NOMO-1 (cell line): ENCODE measurements around the gene ZFAND6.

Experiments
- DNase-seq, 2 experiments: peaks; one replicate each; lab custom pipeline; 2025; ENCODE audit not compliant: unreplicated experiment in 2 of 2; lab: John Stamatoyannopoulos, UW

ZFAND6 gene

DNA sequence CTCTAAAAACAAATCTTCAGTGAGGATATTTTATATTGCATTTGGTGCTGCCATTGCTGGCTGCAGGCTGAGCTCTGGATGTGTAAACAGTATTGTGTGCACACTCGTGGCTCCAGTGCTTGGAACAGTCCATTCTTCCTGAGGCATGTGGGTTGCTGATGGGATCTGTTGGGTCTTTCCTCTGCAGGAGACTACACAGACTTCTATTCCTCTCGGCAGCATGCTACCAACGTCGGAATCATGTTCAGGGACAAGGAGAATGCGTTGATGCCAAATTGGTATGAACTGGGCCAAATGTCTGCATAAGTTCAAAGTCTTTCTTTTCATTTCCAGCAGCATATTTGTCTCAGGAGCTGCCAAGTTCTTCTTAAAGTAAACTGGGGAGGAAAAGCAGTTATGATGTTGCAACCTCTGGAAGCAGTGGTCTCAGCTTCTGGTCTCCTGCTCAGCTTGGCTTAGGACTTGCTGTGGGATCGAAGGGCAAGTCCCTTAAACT lies 102.6 kb downstream of the ZFAND6 start:
- no peak for DNase-seq

DNA sequence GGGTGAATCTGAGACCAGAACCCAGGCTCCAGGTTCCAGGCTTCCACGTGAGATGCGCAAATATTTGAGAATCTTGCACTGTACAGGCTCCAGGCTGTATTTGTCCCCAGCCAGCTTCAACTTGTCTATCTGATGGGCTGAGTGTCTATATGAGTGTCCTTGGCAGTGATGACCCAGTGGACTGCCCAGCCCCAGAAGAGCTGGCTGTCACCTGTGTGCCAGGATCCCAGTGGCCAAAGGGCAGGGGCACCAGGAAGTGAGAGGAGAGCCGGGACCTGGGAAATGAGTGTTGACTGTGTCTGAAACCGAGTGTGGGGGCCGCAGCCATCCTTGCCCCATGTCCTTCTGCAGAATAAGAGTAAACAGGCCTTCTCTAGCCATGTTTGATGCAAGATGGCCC lies 103.7 kb downstream of the ZFAND6 start:
- no peak for DNase-seq

DNA sequence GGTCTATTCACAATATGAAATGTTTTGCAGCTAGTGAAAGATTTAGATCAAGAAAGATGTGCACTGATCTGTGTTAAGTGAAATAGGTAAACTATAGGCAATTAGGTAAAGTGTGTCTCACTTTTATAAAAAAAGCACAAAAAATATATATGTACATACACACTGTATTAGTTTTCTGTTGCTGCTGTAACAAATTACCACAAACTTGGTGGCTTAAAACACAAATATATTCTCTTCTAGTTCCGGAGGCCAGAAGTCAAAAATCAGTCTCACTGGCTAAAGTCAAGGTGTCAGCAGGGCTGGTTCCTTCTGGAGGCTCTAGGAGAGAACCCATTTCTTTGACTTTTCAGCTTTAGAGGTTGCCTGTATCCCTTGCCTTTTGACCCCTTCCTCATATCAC lies 104.4 kb downstream of the ZFAND6 start:
- no peak for DNase-seq

DNA sequence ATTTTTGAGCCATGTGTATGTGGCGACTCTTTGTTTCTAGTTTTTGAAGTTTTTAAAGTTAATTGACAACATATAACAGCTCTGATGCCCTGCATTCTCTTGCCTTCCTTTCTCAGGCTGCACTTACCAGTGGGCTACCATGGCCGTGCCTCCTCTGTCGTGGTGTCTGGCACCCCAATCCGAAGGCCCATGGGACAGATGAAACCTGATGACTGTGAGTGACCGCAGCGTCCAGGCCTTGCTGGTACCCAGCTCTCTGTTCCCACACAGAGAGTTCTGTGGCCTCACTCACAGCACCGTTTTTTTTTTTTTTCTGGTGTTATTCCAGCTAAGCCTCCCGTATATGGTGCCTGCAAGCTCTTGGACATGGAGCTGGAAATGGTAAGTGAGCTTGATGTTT lies 108.5 kb downstream of the ZFAND6 start:
- no peak for DNase-seq

DNA sequence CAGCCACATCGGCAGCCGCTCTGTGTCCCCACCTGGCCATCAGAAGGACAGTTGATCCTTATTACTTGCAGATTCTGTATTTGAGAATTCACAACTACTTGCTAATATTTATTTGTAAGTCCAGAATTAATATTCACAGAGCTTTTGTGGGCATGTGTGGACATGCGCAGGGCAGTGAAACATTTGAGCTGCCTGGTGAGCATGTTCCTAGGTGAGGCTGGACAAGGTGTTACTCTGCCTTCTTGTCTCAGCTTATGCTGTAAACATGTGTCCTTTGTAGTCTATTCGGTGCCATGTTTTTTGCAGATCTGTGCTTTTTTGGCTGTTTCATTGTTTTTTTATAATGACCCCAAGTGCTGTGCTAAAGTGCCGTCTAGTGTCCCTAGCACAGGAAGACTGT lies 108.9 kb downstream of the ZFAND6 start:
- no peak for DNase-seq

DNA sequence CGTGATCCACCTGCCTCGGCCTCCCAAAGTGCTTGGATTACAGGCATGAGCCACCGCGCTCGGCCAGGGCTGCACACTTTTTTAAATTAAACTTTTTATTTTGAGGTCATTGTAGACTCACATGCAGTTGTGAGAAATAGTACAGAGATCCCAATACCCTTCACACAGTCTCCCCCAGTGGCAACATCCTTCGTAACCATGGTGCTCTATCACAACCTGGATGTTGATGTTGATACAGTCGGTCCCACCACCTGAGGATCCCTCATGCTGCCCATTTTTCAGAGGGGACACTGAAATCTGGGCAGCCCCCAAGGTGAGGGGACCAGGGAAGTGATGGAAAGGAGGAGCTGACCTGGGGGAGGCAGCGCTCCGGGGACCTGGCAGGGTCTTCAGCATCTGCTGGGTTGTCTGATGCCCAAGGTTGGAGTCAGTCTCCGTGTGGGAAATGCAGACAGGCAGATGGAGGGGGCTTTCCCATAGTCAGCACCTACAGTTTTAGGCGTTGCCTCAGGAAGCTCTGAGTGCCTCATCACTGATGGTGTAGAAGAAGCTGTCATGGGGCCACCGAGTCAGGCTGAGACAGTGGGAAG lies 110.4 kb downstream of the ZFAND6 start:
- no peak for DNase-seq

DNA sequence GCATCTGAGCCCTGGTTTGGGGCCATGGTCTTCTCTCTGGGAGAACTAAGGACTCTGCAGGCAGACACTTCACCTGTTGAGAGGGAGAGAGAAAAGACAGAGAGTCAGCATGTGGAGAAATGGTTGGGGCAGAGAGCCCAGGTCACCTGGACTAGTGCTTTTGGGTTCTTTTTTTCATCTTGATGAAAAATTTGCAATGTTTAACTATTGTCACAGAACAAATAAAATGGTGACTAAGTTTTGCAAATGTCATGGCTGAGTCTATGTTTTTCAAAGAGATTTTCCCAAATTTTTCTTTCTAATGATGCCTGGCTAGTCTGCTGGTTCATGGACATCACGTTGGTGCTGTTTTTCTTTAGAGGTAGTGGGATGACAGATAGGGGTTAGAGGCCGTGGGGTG lies 111.1 kb downstream of the ZFAND6 start:
- DNase-seq, result no peak

DNA sequence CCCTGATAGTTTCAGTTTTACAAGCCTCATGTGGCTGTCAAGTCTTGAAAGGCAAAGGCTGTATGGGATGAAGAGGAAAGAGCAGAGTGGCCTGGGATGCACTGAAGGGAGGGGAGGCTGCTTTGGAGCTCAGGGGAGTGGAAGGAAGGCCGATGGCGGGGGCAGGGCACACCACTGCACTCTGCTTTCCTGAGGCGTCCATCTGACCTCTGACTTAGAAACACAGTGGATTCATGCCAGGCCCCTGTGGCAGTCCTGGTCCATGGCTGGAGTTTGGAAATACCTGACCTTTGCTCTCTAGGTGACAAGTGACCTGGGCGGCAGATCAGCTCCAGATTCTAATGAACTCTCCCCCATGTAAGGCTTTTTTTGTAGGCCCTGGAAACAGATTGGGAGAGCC lies 112.3 kb downstream of the ZFAND6 start:
- DNase-seq, result no peak

DNA sequence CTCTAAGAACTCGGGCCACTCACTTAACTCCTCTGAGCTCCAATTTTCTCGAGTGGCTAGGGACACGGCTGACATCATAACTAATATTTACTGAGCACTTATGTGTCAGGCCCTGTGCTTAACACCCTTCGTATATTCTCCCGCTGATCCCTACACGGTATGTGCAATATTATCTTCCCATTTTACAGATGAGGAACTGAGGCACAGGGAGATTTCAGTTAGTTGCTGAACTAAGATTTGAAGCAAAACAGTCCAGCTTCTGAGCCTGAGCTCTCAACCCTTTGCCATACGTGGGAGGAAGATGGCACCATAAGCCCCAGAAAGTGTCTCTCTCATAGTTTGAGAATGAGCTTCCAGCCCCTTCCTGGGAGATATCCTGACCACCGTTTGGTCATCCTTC lies 112.9 kb downstream of the ZFAND6 start:
- no peak for DNase-seq

DNA sequence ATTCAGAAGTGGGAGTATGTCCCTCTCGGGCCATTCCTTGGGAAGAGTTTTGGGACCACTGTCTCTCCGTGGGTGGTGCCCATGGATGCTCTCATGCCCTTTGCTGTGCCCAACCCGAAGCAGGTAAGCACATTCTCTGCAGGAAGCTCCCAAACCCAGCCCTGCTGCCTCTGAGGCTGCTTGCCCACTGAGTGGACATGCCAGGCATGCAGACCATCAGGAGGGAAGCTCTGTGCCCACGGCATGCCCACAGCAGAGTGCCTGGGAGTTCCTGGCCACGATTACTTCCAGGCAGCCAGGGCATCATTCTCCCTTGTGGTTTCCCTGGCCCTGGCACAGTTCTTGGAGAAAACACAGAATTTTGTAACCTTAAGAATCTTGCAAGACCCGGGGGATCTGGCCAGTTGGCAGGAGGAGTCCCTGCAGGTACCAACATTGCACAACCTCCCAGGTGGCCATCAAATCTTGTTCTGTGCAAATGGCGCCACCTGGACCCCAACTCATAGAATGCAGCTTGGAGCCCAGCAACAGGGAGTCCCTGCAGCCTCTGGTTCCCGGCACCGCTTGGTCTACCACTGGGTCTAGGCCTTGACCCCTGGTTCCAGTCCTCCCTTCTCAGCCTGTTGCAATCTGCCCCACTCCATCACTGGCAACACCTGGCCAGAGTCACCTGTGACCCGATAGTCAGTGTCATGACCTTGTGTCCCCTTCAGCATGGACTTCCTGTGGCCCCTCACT lies 113.7 kb downstream of the ZFAND6 start:
- peak in 1 of 2 experiments; percentile 20 for DNase-seq

DNA sequence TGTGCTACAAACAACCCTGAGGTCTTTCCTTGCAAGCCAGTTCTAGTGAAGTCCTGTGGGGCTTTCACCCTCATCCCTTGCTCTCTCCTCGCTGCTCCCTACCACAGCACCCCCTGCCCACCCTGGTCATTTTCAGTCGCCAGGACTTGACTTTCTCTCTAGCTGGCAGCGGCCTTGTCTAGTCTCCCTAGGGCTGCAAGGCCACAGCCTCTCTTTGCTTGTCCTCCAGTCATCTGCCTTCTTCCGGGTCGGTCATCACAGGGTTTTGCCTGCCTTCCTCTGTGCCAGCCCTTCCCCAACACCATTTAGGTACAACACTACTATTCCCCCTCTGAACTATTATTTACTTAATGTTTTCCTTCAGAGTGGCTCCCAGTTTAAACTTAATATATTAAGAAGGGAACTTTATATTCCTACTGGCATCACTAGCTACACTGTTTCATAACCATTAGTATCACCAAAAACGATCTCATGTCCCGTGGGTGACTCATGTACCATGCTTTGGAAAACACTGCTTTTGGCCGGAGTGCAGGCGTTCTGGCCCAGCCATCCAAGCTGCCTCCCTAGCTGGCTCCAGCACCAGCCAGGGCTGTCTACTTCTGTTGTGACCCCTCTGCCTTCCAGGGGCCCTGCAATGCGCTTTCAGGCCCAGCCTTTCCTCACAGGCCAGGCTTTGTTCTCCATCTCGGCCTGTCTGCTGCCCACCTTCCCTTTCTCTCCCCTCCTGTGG lies 114.7 kb downstream of the ZFAND6 start:
- no peak for DNase-seq

DNA sequence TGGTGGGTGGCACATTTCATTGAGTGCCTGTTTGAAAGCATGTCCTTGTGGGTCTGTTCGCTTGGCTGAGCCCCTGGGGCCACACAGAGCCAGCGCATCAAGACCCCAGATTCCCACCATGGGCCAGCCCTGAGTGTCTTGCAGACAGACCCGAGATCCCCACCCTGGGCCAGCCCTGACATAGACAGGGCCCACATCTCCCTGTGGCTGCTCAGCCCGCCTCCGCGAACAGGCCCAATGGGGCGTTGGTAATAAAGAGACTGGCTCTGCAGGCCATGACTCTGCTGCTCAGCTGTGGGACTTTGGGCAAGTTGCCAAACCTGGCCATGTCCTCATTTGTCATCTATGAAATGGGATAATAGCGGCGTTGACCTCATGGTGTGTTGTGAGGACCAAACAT lies 116.0 kb downstream of the ZFAND6 start:
- no peak for DNase-seq

DNA sequence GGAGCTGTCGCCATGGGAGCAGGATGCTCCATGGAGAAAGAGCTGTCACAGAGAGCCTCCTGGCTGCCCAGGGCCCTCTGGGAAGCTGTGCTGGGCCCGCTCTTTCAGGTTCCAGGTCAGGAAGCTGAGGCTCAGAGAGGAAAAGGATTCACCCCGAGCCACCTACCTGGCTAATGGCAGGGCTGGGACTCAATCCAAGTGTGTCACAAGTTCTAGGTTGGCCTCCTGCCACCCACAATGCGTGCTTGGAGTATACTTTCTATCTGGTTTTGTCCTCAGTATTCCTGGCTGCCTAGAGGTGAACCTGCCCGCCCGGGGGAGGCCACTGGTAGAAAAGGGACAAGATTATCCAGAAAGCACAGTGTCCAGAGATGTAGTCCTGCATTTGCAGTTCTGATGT lies 117.0 kb downstream of the ZFAND6 start:
- no peak for DNase-seq

DNA sequence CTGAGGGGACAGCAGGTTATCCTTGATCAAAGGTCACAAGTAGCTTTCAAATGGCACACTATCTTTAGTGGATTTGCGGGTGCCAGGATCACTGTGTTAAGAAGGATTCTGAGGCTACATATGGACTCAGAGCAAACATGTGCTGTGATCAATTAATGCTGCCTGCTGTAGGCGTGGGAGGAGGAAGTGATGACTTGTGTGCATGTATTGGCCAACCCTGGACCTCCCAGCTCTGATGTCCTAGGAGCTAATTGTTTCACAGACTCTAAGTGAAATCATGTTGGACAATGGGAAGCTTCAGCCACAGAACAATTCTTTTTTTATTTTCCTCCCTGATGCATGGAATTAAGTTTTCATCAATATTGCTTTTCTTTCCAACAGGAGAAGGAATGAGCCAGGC lies 117.7 kb downstream of the ZFAND6 start:
- DNase-seq, result peak in 1 of 2 experiments; percentile 7

DNA sequence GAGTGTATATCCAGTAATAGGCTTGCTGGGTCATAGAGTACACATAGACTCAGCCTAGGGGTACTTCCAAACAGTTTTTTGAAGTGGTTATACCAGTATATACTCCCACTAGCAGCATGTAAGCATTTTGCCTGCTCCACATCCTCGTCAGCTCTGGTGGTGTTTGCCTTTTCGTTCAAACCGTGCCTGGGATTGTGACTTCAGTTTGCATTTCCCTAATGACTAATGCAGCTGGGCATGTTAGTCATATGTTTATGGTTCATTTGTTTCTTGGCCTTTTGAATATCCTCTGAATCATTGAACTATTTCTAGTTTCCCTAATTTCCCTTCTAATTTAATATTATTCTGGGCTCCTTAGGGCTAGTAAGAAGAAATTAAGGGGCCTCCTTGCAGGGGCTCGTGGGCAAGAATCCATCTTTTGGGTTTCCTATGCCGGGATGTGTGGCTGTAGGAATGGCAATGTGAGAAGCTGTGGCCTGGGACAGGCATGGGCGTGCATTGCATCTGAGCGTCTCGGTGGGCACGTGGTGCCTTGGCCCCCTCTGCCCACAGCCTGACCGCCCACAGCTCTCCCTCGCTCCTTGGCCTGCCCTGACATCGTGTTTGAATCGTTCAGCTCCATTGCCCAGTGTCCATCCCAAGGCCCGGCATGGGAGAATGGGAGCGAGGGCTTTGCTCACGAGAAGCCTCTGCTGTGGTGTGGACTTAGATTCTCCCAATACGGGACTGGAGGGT lies 119.7 kb downstream of the ZFAND6 start:
- DNase-seq, result no peak

DNA sequence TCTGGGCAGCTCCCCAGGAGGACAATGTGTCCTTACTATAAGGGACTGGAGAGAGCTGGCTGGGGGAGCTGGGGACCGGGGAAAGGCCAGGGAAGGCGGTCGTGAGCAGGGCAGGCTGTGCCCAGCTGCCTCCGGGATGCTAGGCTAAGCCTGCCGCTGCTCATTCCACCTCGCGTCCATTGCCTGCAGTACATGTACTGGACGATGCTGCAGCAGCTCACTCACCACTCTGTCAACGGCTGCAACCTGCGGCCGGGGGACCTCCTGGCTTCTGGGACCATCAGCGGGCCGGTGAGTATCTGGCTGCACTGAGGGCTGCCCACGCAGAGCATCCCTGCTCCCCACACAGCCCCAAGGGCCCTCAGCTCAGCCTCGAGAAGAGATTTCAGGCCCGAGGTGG lies 120.5 kb downstream of the ZFAND6 start:
- DNase-seq, result no peak

DNA sequence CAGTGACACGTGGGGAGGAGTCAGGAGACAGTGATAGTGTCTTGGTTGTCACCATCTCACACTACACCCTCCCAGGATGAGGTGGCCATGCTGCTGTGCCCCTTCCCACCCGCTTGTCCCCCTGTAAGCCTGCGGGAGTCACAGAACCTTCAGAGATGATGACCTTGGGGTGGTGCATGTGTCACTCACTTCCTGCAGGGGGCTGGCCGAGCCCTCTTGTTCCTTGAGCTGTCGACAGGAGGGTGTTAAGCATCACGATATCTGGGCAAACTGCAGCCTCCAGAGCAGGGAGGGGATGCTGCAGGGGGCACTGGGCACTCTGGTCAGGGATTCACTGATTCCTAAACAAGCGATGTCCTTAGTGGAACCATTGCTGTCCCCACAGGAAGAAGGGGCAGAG lies 121.0 kb downstream of the ZFAND6 start:
- no peak for DNase-seq

DNA sequence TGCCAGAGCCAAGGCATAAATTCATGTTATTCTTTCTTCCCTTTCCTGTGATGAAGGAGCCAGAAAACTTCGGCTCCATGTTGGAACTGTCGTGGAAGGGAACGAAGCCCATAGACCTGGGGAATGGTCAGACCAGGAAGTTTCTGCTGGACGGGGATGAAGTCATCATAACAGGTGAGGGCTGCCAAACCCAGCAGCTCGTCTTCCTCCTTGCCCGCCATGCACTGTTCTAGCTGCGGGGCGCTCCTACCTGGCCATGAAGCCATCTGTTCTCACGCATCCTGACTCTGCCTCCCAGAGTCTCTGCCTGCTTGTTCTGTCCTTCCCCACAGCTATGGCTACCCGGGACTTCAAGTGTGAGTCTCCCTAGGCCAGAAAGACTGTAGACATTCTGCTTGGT lies 121.5 kb downstream of the ZFAND6 start:
- DNase-seq, result no peak

DNA sequence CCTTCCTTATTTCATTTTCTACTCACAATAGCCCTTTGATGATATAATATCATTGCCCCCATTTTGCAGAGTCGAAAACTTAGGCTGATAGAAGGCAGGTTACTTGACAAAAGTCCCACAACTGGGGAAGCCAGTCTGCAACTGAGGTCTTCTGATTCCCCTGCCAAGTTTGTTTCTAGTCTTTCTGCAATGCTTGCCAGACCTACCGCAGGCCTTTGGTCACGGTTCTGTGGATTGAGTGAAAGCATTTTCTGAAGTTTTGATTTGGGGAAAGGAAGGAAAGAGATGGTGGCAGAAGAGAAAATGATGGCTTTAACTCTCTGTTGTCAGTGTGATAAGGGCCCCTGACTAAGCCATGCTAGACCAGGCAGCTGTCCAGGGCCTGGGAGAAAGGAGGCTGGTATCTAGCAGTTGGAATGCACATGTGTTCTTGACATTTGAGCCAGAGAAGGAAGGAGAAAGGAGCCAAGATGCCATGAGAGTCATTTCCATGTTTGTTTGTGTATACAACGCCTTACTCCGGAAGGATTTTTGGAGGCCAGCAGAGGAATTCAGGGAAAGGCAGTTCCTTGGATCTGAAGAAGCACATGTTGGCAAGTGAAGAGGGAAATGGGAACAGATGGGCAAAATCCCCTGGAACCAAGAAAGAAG lies 123.3 kb downstream of the ZFAND6 start:
- DNase-seq, result no peak

DNA sequence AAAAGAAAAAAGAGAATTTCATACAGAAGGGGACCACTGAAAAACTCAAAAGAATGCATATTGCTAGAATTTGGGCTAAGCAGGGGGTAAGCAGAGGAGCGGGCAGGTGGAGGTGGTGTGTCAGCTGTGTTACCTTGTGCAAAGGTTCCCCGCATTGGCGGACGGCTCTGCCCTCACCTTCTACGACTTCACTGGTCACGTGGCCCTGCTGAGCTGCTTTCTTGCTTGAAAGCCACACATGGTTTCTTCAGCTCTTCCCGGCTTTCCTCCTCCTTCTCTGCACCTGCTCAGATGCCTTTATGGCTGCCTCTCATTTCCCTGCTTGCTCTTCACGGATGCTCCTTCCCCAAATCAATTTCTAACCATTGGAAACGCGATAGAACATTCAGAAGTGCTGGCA lies 123.8 kb downstream of the ZFAND6 start:
- DNase-seq, result no peak

DNA sequence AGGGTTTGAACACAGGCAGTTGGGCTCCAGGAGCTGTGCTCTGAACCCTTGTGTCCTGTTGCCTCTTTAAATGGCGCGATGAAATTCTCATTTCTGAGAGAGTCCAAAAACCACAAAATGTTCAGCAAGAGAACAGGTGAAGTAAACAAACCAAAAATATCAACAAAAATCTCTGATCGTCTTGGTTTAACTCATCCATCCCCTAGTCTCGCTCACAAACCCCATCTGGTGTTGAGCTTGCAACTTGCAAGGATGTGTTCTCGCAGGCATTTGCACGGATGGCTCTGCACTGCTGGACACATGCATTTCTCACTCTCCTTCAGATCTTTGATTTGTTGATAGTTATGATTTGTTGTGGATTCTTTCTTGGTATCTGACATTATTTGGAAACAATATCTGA lies 124.4 kb downstream of the ZFAND6 start:
- DNase-seq, result no peak
